HepG2 (cell line): Measurements from ENCODE around the gene ANKRD31. TPM values are rescaled to one million over a fixed set of nuclear protein-coding genes. Genes with fewer than 3 reads are reported as not detected.

Experiments used
- SOX5 ChIP-seq: IDR thresholded peaks from 2 replicates; pipeline ENCODE4 v1.6.1; 2016; ENCODE audit warnings: borderline replicate concordance
- SP140L ChIP-seq: sonication (generic); formaldehyde crosslinking; IDR thresholded peaks from 2 replicates; pipeline ENCODE4 v1.4.0; 2020; ENCODE audit warnings: missing genetic modification reagents, borderline replicate concordance
- SP4 ChIP-seq: sonication (generic); formaldehyde crosslinking; IDR thresholded peaks from 2 replicates; pipeline ENCODE4 v1.8.1; 2023; ENCODE audit warnings: mild to moderate bottlenecking, missing genetic modification reagents
- TARDBP ChIP-seq: sonication (generic); formaldehyde crosslinking; IDR thresholded peaks from 2 replicates; pipeline ENCODE4 v1.8.0; 2022; ENCODE audit warnings: mild to moderate bottlenecking, missing genetic modification reagents
- TEF ChIP-seq: sonication (generic); formaldehyde crosslinking; IDR thresholded peaks from 2 replicates; pipeline ENCODE4 v1.5.0; 2020; ENCODE audit warnings: missing genetic modification reagents
- ZFP90 ChIP-seq: sonication (generic); formaldehyde crosslinking; IDR thresholded peaks from 2 replicates; pipeline ENCODE4 v1.8.0; 2022; ENCODE audit warnings: missing genetic modification reagents, mild to moderate bottlenecking, inconsistent platforms, borderline replicate concordance
- ZNF224 ChIP-seq: sonication (generic); formaldehyde crosslinking; IDR thresholded peaks from 2 replicates; pipeline ENCODE4 v1.5.0; 2020; ENCODE audit warnings: mild to moderate bottlenecking, missing genetic modification reagents
- ZNF354B ChIP-seq: sonication (generic); formaldehyde crosslinking; IDR thresholded peaks from 2 replicates; pipeline ENCODE4 v1.8.0; 2022; ENCODE audit warnings: mild to moderate bottlenecking, missing genetic modification reagents
- ZNF7 ChIP-seq: IDR thresholded peaks from 2 replicates; pipeline ENCODE4 v1.6.1; 2016; ENCODE audit warnings: missing biosample characterization, missing genetic modification reagents
- ZNF720 ChIP-seq: sonication (generic); formaldehyde crosslinking; IDR thresholded peaks from 2 replicates; pipeline ENCODE4 v1.4.0; 2020; ENCODE audit warnings: missing genetic modification reagents
- ZNF724P ChIP-seq: sonication (generic); formaldehyde crosslinking; IDR thresholded peaks from 2 replicates; pipeline ENCODE4 v1.8.0; 2022; ENCODE audit warnings: missing genetic modification reagents, borderline replicate concordance
- ZNF775 ChIP-seq: sonication (generic); formaldehyde crosslinking; IDR thresholded peaks from 2 replicates; pipeline ENCODE4 v1.4.0; 2020; ENCODE audit warnings: missing genetic modification reagents, mild to moderate bottlenecking, moderate library complexity, borderline replicate concordance
- ZSCAN30 ChIP-seq: sonication (generic); formaldehyde crosslinking; IDR thresholded peaks from 2 replicates; pipeline ENCODE4 v1.5.0; 2020; ENCODE audit warnings: mild to moderate bottlenecking, missing genetic modification reagents
- ZSCAN5A ChIP-seq: sonication (generic); formaldehyde crosslinking; IDR thresholded peaks from 2 replicates; pipeline ENCODE4 v1.8.0; 2022; ENCODE audit warnings: mild to moderate bottlenecking, missing genetic modification reagents, borderline replicate concordance
- polyA plus RNA-seq, 8 experiments: library from polyadenylated mRNA; depleted of rRNA in 3 of 8; stranded (reverse) in 7 of 8; unstranded in 1 of 8; fragments of >200 nt; fragmentation: Illumina TruSeq in 4 of 8; extraction: Trizol in 4 of 8; gene quantifications; 2 replicates each; pipeline versions ENCODE4 v1.2.1 to v1.2.3, GENCODE V29; 2011 to 2016; ENCODE audit warnings: low read depth in 4 of 8, missing spikeins in 1 of 8, mixed read lengths in 1 of 8; ENCODE audit not compliant: insufficient read depth in 1 of 8
- total RNA-seq, 5 experiments: library from RNA; depleted of rRNA; stranded (reverse); fragments of >200 nt; fragmentation: Illumina TruSeq; extraction: Trizol; gene quantifications; 2 replicates each; pipeline ENCODE4 v1.2.3, GENCODE V29; 2016; ENCODE audit warnings: low read depth in 1 of 5
- TF ChIP-seq, protein P1 (sequence below): sonication (generic); formaldehyde crosslinking; IDR thresholded peaks from 2 replicates; pipeline ENCODE4 v1.5.0; 2020; ENCODE audit warnings: mild to moderate bottlenecking, missing genetic modification reagents, borderline replicate concordance
- TF ChIP-seq, protein P2 (sequence below): sonication (generic); formaldehyde crosslinking; conservative IDR thresholded peaks from 2 replicates; pipeline ENCODE4 v1.8.0; 2022; ENCODE audit warnings: mild to moderate bottlenecking, moderate library complexity, missing genetic modification reagents
- TF ChIP-seq, protein P3 (sequence below): sonication (generic); formaldehyde crosslinking; IDR thresholded peaks from 2 replicates; pipeline ENCODE4 v1.4.0; 2020; ENCODE audit warnings: missing genetic modification reagents, borderline replicate concordance

The ANKRD31 gene
- total and polyA plus RNA-seq, 2 of the 13 experiments (the other 11 are each of a cell fraction or from before 2014, with no cell fraction given): 0.01 to 0.09 TPM

DNA sequence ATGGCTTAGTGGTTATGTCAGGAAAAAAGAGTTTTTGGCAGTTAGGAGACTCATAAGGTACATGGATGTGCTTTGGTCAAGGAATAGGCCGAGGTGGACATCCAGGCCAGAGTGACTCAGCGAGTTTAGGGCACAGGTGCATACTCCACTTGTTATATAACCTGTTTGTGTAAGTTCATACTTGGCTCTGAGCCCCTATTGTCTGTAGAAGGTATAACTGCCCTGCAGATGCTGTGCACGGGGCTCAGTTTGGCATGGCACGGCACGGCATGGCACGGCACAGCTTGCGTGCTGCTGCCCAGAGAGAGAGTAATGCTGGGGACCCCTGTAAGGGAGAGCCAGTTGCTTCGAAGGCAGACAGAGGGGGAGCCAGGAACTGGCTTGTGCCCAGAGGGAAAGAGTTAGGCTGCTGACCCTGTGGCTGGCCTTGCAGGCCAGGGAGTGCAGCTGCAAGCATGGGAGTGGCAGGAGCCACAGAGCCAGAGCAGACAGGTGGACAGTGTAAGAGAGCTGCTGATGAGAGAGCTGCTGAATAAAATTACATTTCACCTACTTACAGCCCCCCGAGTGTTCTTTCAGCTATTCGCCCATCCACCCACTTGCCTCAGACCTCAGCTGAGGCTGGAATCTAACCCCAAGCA is 216.5 kb downstream of the ANKRD31 start (continued):
- TF ChIP-seq, protein P1, sequence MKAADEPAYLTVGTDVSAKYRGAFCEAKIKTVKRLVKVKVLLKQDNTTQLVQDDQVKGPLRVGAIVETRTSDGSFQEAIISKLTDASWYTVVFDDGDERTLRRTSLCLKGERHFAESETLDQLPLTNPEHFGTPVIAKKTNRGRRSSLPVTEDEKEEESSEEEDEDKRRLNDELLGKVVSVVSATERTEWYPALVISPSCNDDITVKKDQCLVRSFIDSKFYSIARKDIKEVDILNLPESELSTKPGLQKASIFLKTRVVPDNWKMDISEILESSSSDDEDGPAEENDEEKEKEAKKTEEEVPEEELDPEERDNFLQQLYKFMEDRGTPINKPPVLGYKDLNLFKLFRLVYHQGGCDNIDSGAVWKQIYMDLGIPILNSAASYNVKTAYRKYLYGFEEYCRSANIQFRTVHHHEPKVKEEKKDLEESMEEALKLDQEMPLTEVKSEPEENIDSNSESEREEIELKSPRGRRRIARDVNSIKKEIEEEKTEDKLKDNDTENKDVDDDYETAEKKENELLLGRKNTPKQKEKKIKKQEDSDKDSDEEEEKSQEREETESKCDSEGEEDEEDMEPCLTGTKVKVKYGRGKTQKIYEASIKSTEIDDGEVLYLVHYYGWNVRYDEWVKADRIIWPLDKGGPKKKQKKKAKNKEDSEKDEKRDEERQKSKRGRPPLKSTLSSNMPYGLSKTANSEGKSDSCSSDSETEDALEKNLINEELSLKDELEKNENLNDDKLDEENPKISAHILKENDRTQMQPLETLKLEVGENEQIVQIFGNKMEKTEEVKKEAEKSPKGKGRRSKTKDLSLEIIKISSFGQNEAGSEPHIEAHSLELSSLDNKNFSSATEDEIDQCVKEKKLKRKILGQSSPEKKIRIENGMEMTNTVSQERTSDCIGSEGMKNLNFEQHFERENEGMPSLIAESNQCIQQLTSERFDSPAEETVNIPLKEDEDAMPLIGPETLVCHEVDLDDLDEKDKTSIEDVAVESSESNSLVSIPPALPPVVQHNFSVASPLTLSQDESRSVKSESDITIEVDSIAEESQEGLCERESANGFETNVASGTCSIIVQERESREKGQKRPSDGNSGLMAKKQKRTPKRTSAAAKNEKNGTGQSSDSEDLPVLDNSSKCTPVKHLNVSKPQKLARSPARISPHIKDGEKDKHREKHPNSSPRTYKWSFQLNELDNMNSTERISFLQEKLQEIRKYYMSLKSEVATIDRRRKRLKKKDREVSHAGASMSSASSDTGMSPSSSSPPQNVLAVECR (CRISPR knock-in tag): no peak; the same call in 1 of the 2 replicates
- TF ChIP-seq ZNF354B: no peak
- TF ChIP-seq SP140L (CRISPR knock-in tag): no peak
- TF ChIP-seq ZNF724P: no peak
- no peak for TF ChIP-seq ZSCAN30 (CRISPR knock-in tag)
- no peak for TF ChIP-seq ZNF7
- peak; percentile 97 for TF ChIP-seq TEF (CRISPR knock-in tag)
- TF ChIP-seq, protein P2, sequence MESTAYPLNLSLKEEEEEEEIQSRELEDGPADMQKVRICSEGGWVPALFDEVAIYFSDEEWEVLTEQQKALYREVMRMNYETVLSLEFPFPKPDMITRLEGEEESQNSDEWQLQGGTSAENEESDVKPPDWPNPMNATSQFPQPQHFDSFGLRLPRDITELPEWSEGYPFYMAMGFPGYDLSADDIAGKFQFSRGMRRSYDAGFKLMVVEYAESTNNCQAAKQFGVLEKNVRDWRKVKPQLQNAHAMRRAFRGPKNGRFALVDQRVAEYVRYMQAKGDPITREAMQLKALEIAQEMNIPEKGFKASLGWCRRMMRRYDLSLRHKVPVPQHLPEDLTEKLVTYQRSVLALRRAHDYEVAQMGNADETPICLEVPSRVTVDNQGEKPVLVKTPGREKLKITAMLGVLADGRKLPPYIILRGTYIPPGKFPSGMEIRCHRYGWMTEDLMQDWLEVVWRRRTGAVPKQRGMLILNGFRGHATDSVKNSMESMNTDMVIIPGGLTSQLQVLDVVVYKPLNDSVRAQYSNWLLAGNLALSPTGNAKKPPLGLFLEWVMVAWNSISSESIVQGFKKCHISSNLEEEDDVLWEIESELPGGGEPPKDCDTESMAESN (CRISPR knock-in tag): 0 out of 2 replicates have a peak, but pooled peaks have one; percentile 49
- no peak for TF ChIP-seq SP4
- TF ChIP-seq, protein P3, sequence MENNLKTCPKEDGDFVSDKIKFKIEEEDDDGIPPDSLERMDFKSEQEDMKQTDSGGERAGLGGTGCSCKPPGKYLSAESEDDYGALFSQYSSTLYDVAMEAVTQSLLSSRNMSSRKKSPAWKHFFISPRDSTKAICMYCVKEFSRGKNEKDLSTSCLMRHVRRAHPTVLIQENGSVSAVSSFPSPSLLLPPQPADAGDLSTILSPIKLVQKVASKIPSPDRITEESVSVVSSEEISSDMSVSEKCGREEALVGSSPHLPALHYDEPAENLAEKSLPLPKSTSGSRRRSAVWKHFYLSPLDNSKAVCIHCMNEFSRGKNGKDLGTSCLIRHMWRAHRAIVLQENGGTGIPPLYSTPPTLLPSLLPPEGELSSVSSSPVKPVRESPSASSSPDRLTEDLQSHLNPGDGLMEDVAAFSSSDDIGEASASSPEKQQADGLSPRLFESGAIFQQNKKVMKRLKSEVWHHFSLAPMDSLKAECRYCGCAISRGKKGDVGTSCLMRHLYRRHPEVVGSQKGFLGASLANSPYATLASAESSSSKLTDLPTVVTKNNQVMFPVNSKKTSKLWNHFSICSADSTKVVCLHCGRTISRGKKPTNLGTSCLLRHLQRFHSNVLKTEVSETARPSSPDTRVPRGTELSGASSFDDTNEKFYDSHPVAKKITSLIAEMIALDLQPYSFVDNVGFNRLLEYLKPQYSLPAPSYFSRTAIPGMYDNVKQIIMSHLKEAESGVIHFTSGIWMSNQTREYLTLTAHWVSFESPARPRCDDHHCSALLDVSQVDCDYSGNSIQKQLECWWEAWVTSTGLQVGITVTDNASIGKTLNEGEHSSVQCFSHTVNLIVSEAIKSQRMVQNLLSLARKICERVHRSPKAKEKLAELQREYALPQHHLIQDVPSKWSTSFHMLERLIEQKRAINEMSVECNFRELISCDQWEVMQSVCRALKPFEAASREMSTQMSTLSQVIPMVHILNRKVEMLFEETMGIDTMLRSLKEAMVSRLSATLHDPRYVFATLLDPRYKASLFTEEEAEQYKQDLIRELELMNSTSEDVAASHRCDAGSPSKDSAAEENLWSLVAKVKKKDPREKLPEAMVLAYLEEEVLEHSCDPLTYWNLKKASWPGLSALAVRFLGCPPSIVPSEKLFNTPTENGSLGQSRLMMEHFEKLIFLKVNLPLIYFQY (CRISPR knock-in tag): no peak
- TF ChIP-seq ZSCAN5A: peak; percentile 28; the same call in 1 of the 2 replicates
- no peak for TF ChIP-seq ZNF775 (CRISPR knock-in tag)
- TF ChIP-seq ZNF720: no peak
- peak; percentile 49; the same call in 1 of the 2 replicates for TF ChIP-seq TARDBP (CRISPR knock-in tag)
- TF ChIP-seq ZFP90 (CRISPR knock-in tag): no peak
- peak; percentile 93 for TF ChIP-seq SOX5
- no peak for TF ChIP-seq ZNF224 (CRISPR knock-in tag)
